GM03348 (cell line): Measurements from ENCODE around the gene LAMA5.
"Not testable (repeated sequence)": the region's sequence is repeated elsewhere in the genome, so short reads cannot be mapped to it uniquely, and the experiment has no call there.

Experiments
- DNase-seq: peaks from one replicate; pipeline ENCODE4 v3.0.0; 2012; ENCODE audit warnings: low spot score

Gene LAMA5

DNA sequence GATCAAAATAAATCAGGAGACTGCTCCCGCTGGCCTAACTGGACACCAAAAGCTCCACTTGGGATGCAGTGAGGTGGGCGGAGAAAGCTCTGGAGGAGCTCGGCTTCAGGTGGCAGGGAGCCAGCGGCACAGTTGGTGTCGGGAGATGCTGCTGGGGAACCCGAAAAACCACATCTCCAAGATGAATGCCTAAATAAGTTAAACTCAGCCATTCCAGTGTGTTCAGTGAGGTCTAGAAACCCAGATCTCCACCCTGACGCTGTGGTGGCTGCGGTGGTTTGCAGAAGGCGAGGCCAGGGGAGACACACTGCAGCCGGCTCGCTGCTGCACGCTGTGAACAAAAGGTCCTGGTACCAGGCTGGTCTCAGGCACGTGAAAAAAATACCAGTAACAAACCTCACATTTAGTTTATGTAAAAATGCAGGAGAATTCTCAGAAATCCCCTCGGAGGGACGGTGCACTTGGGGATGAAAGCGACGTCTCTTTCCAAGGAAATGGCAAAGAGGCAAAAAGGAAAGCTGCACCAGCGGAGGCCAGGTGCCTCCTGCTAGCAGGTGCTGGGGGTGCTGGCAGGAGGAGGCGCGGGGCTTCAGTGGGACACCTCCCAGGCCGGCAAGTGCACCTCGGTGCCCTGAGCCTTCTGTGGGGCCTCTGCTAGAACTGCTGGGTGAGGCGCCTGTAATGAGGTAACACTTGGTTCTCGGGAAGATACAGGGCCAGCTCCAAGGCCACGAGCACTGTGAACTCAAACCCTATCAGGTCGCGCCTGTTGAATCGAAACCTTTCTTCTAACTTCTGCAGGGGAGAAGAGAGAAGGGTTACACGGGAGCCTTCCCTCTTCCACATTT, 23.4 kb upstream of the LAMA5 start:
- DNase-seq = no peak

DNA sequence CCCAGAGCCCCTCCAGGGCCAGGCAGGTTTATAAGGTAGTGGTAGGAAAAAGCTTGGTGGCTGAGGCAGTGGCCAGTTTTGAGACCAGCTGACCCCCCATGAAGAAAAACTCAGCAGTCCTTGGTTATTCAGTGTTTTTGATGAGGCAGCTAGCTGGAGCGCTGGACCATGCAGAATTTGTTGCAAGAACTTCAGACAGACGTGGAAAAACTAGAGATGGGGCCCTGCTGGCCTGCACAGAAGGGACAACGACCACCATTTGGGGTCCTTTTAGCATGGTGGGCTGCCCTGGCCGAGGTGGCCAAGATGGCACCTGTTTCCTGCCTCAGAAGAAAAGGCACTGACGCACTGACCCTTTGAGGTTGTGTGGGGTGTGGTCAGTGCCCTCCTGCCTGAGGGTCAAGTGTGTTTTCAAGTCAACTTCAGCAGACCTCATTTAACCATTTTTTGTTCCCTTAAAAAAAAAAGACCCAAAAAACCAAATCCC, 22.5 kb upstream of the LAMA5 start:
- no peak for DNase-seq

- DNase-seq = no peak
These were observed 21.9 kb upstream of the LAMA5 start for GRCh38 chr20:62388839-62389600.

GRCh38 chr20:62387933-62388635, 21.0 kb upstream of the LAMA5 start:
- DNase-seq = no peak

DNA sequence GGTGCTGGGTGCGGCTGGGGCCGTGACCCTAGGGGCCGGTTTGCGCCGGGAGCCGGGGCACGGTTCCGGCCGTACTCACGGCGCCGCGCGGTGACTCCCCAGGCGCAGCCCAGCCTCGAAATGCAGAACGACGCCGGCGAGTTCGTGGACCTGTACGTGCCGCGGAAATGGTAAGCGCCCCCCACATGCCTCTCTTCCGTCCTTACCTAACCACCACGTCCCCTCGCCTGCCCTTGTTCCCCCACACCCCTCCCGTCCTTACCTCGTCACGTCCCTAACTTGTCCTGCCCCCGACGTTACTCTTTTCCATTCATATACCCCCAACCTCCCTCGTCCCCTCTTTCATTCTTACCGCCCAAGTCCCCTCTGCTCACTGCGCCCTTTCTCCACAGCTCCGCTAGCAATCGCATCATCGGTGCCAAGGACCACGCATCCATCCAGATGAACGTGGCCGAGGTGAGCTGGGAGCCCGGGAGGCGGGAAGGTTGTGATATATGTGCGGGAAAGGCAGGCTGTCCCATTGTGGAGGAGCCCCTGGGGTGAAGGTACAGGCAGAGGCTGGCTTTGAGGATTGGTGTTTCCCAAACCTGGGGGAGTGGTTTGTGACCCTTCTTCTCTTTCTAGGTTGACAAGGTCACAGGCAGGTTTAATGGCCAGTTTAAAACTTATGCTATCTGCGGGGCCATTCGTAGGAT, 20.3 kb upstream of the LAMA5 start:
- no peak for DNase-seq

GRCh38 chr20:62386383-62387218, 19.5 kb upstream of the LAMA5 start, which contains the start of gene RPS21:
TSS of gene RPS21 (plus strand) at chr20:62387103. CDS start at chr20:62387339, 236 bp downstream.
- DNase-seq = peak; percentile 98

DNA sequence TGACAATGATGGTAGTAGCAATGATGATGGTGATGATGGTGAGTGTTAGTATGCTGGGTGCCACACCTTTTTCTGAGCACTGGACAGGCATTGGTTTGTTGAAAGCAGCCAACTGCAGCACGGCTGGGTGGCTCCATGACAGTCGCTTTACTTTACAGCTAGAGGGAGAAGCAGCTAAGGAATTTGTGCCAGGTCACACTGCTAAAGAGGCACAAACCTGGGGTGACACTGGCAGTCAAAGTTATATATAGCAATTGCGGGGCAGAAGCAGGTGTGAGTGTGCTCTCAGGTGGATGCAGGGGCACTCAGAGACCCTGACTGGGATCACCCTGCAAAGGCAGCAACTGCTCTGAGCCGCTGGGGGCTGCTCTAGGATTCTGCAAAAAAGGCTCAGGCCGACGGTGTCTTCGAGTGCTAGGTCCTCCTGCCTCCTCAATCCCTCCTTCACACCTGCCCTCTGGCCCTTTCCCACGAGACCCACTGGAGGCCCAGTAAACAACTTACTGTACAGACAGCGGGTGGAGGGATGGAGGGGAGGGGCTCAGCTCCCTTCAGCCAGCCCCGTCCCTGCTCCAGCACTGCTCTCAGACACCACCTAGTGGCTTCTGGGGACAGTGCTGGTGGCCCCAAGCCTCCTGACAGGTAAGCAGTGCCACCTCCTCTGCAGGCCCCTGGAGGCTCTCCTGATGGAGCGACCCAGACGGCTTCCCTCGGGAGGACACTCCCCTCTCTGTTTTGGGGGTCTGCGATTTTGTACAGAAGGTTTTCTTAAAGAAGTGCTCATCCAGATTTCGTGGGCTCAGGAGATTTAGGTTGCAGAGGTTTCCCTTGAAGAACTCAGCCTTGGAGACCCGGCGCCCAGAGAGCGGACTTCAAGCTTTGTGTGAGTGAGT, 15.4 kb upstream of the LAMA5 start:
- peak; percentile 91 for DNase-seq

DNA sequence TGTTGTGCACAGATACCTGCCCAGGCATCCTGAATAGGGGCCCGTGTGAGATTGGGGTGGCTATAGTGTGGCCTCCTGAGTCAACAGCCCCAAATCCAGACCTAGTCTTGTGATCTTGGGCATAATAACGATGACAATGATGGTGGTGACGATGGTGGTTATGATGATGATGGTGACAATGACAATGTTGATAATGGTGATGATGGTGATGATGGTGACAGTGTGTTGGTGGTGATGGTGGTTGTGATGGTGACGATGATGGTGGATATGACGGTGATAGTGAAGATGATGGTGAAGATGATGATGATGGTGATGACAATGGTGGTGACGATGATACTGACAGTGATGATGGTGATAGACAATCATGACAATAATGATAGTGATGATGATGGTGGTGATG, 14.7 kb upstream of the LAMA5 start:
- no peak for DNase-seq

DNA sequence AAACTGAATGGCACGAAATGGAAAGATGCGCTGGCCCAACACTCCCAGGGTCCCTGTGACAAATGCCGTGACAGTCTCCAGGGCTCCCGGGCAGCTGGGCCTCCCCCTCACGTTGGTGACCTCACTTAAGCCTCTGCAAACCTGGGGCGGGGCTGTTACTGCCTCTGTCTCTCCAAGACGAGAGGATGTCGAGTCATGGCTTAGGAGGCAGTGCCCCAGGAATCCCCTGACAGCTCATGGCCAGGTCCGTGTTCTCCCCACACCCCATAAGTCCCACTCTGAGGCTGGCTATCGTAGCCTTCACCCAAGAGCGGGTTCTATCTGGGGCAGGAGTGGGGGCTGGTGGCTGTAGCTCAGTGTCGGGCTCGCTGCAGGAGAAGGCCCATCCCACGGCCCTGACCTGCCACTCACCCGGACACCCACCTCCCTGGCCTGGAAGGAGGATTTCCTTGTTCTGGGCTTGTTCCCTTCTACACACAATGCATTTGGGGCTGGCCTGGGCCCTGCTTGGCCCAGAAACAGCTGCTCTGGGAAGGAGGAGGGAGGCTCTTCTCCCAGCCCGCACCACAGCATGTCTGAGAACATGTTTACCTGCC, 14.2 kb upstream of the LAMA5 start:
- no peak for DNase-seq

DNA sequence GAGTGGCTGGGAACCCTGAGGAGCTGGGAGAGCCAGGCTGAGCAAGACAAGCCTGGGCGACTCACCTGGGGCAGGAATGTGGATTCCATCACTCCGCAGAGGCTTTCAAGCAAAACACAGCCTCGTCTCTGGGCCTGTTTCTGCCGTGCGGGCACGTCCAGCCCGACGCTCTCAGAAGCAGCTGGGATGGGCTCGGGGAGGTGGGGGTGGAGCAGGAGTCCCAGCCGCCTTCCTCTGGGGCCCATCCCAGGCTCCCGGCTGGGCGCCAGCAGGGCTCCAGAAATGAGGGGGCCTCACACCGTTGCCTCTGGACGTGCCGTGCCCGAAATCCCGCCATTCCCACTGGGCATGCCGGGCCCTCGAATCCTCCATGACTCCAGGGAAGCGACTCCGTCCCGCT, 11.1 kb upstream of the LAMA5 start:
- no peak for DNase-seq

DNA sequence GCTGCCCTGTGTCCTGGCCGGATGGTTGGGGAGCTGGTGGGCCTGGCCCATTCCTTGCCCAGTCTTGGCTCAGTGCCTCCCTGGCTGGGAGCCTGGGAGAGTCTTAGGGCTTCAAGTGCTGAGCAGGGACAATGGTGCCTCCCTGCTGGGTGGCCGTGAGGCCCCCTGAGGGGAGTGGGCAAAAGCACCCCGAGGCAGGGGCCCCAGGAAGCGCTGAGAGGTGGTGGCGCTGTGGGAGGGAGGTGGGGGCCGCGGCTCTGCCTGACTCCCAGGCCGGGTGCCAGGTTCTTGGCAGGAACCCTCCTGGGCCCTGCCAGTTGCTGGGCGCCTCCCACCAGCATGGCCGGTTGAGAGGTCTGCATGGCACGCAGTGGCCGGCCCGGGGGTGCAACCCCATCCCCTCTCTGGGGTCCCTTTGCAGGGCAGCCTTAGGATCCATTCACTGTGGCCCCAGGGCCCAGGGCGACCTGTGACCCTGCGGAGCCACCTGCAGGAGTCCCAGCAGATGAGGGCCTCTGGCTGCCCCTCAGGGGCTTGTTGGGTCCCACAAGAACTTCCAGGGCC, 10.6 kb upstream of the LAMA5 start:
- DNase-seq = no peak

- no peak for DNase-seq
These were observed 10.0 kb upstream of the LAMA5 start for GRCh38 chr20:62377064-62377461.

GRCh38 chr20:62376112-62377063, 9.3 kb upstream of the LAMA5 start:
- no peak for DNase-seq

- DNase-seq = no peak
These were observed 7.4 kb upstream of the LAMA5 start for GRCh38 chr20:62374331-62375152.

DNA sequence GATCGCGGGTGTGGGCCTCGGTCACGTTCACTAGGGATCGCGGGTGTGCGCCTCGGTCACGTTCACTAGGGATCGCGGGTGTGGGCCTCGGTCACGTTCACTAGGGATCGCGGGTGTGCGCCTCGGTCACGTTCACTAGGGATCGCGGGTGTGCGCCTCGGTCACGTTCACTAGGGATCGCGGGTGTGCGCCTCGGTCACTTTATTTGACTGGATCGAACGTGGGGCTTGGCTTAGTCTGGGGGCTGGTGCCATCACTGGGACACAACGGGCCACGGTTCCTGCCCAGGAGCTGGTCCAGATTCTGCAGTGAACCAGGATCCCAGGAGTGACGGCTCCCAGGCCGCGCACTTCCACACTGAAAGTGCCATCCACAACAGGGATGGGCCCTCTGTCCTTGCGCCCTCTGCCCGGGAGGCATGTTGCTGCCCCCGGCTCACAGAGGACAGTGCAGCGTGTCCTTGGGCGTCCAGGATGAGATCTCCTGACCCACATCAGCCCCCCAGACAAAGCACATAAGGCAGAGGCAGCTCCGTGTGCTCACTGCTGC, 6.6 kb upstream of the LAMA5 start:
- DNase-seq = not testable (repeated sequence)
